ENCODE measurements around the gene SLC10A1.

GRCh38 chr14:69841656-69842055 is 44.6 kb upstream of the SLC10A1 start:
- no peak for TF ChIP-seq CTCF (conservative IDR thresholded peaks at IDR 0.05)
- no peak for TF ChIP-seq ZFX (IDR thresholded peaks at IDR 0.05)

All from C4-2B (cell line).